Smooth muscle cell of the brain vasculature (primary cell): ENCODE results near the gene CEP135.
A peak's percentile ranks its signal among the peaks of the same experiment; 100 is the strongest.
"Not testable (repeated sequence)": the region's sequence is repeated elsewhere in the genome, so short reads cannot be mapped to it uniquely, and the experiment has no call there.

Experiments
- DNase-seq: peaks from one replicate; pipeline ENCODE4 v3.0.0-alpha.2; 2012; ENCODE audit warnings: low read depth, low spot score

CEP135 gene

DNA sequence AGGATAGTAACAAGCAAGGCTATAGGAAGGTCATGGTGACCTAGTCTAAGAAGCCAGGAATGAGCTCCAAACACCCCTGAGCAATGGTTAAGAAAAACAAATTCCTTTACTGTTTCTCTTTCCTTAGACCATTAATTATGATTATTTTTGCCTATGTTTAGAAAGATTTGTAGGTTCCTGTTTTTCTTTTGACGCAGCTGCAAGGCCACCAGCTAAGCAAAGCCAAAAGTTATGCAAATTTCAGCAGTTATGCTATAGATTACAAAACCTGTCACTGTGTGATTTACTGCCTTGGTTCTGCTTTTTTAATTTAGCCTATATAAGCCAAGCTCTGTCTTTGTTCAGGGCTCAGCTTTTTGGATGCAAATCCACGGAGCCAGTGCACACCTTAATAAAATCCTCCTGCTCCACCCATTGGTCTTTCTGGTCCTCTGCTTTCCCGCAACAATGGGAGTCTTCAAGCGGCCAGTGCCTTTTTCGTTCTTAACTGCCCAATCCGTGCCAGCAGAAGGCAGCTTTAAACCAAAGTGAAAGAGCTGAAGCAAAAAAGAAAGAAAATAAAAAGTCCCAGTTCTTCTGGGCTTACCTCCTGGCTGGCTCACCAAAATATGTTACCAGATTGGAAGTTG lies 1.4 kb upstream of the CEP135 start:
- DNase-seq = peak; percentile 2

DNA sequence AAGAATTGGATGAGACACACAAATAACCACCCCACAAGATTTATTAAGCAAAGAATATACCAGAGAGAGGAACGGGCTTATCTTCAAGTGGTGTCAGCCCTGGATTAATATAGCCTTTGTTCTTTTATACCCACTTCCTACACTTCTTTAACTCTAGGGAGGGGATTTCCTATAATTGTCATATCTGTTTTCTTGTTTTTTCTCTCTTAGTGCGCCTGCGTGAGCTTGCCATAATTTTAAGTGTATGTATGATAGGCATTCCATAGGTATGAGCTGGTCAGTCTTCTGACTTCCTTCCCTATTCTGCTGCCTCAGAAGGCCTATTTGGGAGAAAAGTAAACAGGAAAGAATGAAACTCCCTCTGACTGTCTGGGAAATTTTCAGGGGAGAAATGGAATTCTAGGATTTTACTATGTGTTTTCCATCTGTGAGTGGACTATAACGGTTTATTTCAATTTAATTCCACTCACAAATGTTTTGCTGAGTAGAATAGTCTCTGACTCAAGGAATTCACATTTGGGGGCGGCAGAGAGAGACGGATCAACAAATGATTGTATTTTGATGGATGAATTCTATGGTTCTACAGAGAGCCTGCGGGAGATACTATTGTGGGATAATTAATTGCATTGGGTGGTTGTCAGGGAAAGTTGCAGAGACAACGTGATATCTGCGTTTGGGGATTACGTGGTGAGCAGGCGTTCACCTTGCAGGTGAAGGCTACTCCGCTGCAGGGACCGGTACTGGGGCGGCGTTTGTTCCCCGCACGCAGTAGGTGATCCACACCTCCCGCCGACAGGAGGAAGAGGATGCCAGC lies 626 bp upstream of the CEP135 start:
- peak; percentile 61 for DNase-seq

DNA sequence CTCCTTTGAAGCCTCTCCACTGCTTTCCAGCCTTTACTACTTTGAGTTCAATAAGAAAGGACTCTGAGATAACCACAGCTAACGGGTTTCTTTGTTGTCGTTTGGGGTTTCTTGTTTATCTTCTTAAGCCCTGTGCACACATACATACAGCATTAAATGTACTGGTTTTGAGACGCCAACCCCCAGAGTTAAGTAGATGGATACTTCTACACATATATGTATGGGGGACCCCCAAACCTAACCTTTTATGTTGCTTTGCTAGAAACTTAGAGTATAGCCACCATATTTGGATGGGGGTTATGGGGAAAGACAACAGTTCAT lies 697 bp downstream of the CEP135 start:
- DNase-seq = no peak

DNA sequence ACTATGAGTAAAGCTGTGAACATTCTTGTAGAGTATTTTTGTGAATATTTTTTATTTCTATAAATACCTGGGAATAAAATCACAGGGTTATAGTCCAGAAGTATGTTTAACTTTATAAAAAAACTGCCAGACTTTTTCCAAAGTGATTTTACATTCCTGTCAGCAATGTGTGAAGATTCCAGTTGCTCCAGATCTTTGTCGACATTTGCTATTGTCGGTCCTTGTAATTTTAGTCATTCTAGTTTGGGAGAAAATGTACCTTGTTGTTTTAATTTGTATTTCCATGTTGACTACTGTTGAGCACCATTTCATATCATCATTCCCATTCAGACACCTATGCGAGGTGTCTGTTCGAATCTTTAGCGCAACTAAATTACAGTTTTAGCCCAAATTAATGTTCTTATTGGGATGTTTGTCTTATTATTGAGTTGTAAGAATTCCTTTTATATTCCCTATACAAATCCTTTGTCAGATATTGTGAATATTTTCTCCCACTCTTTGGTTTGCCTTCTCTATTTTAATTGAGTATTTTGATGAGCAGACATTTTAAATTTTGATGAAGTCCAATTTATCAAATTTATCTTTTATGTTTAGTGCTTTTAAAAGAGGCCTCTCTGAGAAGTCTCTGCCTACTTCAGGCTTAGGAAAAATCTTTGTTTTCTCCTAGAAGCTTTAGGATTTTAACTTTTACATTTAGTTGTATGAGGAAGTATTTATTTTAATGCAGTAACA lies 2.6 kb downstream of the CEP135 start:
- DNase-seq = no peak

DNA sequence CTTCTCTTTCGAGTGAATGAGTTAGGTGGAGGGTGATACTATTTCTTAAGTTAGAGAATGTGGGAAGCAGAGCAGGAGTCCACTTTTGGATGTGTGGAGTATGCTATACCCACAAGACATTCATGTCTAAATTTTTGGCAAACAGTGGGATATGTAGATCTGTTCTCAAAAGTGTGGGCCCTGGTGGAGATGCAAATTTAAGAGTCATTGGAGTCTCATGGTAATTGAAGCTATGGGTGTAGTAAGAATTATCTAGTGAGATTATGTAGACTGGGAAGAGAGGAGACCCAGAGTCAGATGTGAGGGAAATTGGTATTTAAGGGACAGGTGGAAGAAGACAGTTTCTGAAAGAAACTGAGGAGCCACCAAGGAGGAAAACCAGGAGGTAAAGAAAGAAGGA lies 7.0 kb downstream of the CEP135 start:
- no peak for DNase-seq

DNA sequence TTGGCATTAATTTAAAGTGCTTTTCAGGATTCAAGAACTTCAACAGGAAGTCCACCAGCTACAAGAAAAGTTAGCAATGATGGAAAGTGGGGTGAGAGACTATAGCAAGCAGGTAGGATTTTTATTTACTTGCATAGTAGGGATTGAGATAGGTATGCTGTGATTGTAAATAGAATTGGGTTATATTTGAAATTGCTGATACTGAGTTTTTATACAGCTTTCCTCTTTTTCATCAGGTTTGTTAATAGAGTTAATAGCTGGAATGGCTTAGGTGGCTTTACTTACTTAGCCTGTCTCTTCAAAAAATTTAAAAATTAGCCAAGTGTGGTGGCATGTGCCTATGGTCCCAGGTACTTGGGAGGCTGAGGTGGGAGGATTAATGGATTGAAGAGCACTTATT lies 10.9 kb downstream of the CEP135 start:
- no peak for DNase-seq

DNA sequence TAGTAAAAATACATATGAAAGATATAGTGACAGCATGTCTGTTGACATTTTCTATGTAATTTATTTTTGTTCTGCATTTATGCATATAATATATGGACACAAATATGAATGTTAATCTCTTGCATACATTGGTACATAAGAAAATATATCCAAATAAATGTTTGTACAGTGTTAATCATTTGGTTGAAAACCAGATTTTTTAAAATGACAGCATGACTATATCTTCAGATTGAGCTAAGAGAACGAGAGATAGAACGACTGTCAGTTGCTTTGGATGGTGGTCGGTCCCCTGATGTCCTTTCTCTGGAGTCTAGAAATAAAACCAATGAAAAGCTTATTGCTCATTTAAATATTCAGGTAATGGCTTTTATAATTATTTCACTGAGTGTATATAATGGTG lies 15.3 kb downstream of the CEP135 start:
- DNase-seq = no peak

DNA sequence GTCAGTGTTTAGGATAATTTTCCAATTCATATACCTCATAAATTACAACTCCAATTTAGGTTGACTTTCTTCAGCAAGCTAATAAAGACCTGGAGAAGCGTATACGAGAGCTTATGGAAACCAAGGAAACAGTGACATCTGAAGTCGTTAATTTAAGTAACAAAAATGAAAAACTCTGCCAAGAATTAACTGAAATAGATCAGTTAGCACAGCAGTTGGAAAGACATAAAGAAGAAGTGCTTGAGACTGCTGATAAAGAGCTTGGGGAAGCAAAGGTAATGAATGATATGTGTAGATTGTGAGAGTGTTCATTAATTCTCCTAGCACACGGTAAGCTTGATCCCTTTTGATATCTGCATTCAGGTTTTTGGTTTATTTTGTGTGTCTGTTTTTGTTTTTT lies 16.8 kb downstream of the CEP135 start:
- no peak for DNase-seq

DNA sequence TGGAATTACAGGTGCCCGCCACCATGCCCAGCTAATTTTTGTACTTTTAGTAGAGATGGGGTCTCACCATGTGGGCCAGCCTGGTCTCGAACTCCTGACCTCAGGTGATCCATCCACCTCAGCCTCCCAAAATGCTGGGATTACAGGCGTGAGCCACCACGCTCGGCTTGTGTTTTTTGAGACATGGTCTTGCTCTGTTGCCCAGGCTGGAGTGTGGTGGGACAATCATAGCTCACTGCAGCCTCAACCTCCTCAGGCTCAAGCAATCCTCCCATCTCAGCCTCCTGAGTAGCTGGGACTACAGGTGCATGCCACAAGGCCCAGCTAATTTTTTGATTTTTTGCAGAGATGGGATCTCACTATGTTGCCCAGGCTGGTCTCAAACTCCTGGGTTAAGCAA lies 17.6 kb downstream of the CEP135 start:
- not testable (repeated sequence) for DNase-seq

DNA sequence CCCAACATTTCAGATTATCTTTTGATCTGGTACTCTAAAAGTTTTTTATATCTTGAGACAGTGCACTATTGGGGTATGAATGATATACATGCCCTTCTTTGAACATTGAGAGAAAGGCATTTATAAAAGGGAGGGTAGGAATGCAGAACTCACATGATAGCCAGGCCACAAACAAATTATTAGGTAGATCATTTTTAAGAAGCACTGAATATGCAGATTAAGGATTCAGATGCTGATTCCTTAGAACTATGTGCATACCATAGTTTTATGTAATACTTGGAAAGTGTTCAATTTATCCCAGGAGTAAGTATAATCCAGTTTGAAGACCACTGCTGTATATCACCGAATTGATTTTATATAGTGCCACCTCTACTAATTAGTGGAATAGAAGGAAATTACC lies 18.6 kb downstream of the CEP135 start:
- DNase-seq = no peak

DNA sequence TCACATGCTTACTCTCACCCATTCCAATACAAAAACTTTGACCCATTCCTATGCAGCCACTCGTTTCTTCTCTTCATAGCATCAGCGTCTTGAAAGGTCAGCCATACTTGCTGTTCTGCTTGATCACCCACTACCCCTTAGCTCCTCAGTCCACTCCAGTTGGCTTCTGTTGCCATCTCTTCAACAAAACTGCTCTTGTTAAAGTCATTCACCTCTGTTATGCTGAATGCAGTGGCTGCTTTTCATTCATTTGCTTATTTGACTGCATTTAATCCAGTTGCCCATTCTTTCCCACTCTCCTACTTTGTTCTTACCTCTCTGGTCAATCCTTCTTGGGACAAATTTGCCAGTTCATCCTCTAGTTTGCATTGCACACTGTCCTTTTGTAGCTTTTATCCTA lies 24.9 kb downstream of the CEP135 start:
- DNase-seq = no peak

DNA sequence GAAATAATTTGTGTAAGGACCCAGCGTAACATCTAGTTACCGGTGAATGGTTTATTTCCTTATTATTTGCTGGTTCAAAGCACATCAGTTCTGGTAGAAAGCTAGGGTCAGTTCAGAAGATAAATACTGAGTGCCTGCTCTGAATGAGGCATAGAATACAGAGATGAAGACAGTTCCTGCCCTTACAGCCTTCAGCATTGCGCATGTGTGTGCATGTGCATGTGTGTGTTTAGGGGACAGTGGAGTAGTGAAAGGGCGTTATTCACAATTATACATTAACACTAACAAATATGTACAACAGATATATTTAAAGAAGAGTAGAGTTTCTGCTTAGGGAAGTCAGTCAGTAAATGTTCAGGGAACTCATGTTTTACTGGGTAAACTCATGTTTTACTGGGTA lies 29.1 kb downstream of the CEP135 start:
- DNase-seq = no peak

DNA sequence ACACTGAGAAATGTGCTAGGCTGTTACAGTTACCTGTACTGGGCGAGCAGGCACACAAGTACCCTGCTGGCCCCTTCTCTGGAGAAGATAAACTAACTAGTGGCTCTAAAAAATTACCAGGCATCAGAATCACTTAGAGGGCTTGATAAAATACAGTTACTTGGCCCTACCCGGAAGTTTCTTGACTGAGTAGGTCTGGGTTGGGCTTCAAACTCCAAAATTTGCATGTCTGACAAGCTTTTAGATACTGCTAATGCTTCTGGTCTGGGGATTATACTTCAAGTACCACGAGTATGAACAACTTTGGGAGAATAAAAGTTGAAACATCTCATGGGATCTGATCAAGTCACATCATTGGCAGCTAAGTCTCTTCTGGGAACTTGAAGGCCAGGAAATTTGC lies 30.8 kb downstream of the CEP135 start:
- DNase-seq = no peak

DNA sequence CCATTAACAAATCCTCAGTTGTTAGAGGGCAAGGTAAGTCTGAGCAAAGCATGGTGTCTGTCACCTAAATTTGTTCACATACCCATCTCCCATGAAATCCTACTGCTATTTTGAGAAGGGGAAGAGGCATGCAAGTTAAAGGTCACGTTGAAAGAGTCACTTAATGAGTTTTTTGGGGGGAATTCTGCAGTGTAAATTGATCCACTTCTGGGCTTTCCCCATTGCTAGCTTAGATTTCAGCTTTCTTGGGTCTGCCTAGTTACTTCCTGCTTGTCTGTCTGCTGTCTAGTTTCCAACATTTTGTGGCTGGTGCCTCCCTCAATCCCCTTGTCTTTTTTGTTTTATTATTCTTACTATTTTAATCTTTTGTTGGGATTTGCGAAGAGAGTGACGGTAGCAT lies 32.0 kb downstream of the CEP135 start:
- DNase-seq = no peak

DNA sequence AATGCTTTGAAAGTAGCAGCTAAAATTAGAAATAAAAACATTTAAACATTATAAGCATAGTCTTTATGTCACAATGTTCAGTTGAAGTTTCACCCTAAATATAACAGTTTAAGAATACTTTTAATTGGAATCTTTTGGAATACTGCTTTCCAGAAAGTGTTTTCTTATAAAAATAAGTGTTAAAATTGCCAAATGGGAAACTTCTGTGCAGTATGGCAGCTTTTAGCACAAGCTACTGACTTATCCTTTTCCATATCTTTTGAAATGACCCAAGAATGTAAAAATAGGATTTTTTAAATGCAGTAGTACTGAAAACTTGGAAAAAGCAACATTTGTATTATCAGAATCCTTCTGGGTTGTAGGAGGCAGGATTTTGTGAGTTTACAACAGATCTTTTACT lies 34.2 kb downstream of the CEP135 start:
- DNase-seq = no peak

DNA sequence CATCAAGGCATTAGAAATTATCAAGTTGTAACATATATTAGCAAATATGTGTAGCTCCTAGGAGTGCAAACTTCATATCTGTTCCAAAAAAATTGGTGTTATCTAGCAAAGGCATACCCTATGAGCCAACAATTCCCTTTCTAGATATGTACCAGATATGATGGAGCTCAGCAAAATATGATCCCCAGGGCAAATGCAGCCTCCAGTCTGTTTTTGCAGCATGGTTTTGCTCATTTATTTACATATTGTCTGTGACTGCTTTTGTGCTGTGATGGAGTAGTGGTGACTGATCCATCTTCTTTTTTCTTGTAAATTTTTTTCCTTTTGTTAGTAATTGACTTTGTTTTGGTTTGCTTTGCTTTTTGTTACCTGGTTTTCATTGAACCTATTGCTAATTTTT lies 41.0 kb downstream of the CEP135 start:
- no peak for DNase-seq

DNA sequence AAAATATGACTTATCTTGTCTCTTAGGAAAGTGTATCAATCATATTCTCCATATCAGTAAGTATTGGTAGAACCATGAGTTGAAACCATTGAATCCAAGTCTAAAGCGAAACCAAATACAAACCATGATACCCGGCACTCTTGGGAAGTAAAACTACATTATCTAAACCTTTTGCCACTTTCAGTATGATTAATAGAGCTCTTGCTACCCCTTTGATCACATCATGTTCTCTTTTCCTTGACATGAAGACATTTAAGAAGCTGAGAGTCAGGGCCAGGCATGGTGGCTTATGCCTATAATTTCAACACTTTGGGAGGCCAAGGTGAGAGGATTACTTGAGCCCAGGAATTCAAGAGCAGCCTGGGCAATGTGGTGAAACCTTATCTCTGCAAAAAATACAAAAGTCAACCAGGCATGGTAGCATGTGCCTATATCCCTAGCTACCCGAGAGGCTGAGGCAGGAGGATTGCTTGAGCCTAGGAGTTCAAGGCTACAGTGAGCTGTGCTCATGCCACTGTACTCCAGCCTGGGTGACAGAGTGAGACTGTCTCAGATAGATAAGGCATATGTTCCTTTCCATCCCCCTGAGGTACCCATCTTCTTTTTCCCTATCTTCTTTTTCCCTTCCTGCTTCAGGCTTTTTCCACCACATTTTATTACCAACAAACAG lies 45.4 kb downstream of the CEP135 start:
- DNase-seq = no peak

DNA sequence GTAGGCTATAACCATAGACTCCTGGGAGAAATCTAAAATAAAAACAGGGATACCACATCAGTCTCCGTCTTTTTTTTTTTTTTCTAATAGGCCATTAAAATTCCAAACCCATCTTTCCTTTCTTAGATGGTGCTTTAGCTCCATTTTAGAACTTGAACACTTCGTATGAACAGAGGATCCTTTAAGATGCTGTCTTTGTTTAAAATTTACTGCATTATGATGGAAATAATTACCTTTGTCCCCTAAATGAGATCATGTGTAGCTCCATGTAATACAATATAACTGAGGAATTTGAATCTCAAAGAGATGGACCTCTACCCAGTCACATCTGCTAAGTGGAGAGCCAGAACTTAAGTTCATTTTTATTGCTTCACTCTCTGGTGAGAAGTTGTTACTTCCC lies 47.9 kb downstream of the CEP135 start:
- no peak for DNase-seq

DNA sequence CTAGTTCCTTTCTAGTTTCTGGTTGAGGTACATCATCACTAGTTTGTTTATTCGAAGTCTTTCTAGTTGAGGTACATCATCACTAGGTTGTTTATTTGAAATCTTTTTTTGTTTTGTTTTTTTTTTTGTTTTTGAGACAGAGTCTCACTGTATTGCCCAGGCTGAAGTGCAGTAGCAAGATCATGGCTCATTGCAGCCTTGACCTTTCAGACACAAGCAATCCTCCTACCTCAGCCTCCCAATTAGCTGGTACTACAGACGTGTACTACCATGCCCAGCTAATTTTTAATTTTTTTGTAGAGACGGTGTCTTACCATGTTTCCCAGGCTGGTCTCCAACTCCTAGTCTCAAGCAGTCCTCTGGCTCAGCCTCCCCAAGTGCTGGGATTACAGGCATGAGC lies 54.9 kb downstream of the CEP135 start:
- no peak for DNase-seq

DNA sequence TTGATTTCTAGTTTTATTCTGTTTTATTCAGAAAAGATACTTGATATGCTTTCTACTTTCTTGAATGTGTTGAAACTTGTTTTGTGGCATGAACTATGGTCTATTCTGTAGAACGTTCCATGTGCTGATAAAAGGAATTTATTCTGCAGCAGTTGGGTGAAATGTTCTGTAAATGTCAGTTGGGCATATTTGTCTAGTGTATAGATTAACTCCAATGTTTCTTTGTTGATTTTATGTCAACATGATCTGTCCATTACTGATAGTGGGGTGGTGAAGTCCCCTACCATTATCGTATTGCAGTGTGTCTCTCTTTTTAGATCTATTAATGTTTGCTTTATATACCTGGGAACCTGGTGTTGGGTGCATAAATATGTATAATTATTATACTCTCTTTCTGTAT lies 55.5 kb downstream of the CEP135 start:
- DNase-seq = no peak

DNA sequence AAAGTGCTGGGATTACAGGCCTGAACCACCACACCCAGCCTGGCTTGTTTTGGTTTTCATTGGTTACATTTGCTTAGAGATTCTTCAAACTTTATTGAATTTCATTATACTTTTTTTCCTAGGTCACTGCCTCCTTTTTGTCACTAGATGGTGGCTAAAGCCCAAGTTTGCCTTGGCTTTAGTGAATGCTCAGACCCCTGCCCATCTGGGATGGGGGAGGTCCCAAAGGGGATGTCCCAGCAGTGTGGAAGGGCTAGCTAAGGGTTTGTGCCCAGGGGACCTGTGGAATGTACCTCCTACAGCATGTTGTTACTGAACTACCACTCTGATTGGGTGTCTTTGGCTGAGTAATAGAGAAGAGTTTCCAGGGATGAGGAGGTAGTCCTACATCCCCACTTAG lies 58.4 kb downstream of the CEP135 start:
- no peak for DNase-seq

DNA sequence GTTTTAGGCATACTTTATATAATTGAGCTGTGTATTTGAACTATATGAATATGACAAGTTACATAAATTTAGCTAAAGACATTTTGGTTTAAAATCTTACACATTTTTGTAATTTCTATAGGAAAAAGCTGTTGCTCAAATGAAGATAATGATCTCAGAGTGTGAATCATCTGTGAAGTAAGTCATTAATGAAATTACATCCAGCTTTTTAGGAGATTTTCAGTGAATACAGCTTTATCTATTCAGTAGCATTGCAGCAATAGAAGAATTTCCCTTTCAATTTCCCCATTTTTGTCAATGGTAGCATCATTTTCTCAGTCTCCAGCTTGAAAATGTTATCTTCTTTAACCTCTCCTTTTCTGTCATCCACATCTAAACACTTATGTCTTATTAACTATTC lies 59.5 kb downstream of the CEP135 start:
- DNase-seq = no peak

DNA sequence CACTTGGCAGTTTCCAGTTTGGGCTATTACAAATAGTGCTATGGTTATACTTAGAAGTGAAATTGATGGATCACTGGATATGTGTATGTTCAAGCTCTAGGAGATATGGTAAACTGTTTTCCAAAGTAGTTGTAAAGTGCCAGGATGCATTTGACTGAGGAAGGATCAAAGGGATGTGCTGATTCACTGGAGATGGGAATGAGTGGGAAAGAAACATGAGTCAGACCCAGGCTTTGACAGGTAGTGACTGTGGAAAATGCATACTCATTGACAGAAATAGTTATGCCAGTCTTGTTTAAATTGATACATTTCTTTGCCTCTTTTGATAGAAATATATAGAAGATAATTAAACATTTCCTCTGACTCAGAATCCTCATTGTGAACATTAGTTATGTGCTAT lies 77.9 kb downstream of the CEP135 start:
- no peak for DNase-seq
